Measurements from ENCODE around the gene NOS1. TPM values are rescaled to one million over a fixed set of nuclear protein-coding genes. Genes with fewer than 3 reads are reported as not detected.

NOS1 gene
- 0.03 TPM for polyA plus RNA-seq (2012; ENCODE audit: insufficient read depth, insufficient read length, low read depth)

DNA sequence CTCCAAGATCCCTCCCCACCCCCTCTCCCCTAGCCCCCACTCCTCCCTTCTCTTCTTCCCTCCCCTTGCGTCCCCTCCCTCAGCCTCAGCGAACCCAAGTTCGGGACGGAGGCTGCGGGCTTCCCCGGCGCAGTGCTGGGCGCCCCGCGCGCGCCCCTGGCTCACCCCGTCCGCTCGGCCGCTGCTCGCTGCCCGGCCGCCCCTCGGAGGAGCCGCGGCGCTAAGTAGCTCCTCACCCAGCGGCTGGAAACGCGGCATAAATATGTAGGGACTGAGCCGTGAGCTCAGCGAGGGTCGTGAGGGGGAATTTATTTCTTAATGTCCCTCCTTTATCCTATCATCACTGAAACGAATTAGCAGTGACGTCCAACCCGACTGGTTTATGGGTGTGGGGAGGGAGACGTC, at the start of gene NOS1:
TSS of gene NOS1 (minus strand) at position 280 of the 405 bp plus-strand sequence. CDS start 30,557 bp downstream, outside the sequence.
- Histone ChIP-seq H3K27me3 (peaks cover 72% of the 10 kb centered on the region), H3K9me3 (no peaks in the 10 kb centered on the region), H3K36me3 (no peaks in the 10 kb centered on the region), H3K4me3 (ENCODE audit: low read depth, low read length) (no peak within 1 kb of the TSS), H3K4me1 (no peaks in the 10 kb centered on the region)
- no peak for DNase-seq
- TF ChIP-seq, protein P1, sequence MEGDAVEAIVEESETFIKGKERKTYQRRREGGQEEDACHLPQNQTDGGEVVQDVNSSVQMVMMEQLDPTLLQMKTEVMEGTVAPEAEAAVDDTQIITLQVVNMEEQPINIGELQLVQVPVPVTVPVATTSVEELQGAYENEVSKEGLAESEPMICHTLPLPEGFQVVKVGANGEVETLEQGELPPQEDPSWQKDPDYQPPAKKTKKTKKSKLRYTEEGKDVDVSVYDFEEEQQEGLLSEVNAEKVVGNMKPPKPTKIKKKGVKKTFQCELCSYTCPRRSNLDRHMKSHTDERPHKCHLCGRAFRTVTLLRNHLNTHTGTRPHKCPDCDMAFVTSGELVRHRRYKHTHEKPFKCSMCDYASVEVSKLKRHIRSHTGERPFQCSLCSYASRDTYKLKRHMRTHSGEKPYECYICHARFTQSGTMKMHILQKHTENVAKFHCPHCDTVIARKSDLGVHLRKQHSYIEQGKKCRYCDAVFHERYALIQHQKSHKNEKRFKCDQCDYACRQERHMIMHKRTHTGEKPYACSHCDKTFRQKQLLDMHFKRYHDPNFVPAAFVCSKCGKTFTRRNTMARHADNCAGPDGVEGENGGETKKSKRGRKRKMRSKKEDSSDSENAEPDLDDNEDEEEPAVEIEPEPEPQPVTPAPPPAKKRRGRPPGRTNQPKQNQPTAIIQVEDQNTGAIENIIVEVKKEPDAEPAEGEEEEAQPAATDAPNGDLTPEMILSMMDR (IDR thresholded peaks at IDR 0.05; ENCODE audit: low read depth, low read length) = no peak

- H3K4me1 ChIP-seq = no peaks in the 10 kb centered on the region
- DNase-seq = no peak
- H3K27me3 ChIP-seq = no peaks in the 10 kb centered on the region
- H3K4me3 ChIP-seq (ENCODE audit: low read depth, low read length) = no peak overlapping the region
- TF ChIP-seq, protein P1 (IDR thresholded peaks at IDR 0.05; ENCODE audit: low read depth, low read length) = no peak
- no peaks in the 10 kb centered on the region for H3K36me3 ChIP-seq
- H3K9me3 ChIP-seq = no peaks in the 10 kb centered on the region
Measured at GRCh38 chr12:117409286-117409685, 47.9 kb upstream of the NOS1 start.

GRCh38 chr12:117408161-117408791, 46.9 kb upstream of the NOS1 start:
- no peak overlapping the region for H3K4me3 ChIP-seq (ENCODE audit: low read depth, low read length)
- DNase-seq = no peak
- H3K27me3 ChIP-seq = no peaks in the 10 kb centered on the region
- H3K36me3 ChIP-seq = no peaks in the 10 kb centered on the region
- H3K4me1 ChIP-seq = no peaks in the 10 kb centered on the region
- TF ChIP-seq, protein P1 (IDR thresholded peaks at IDR 0.05; ENCODE audit: low read depth, low read length) = no peak
- H3K9me3 ChIP-seq = no peaks in the 10 kb centered on the region

- no peak overlapping the region for H3K4me3 ChIP-seq (ENCODE audit: low read depth, low read length)
- H3K4me1 ChIP-seq = no peaks in the 10 kb centered on the region
- no peaks in the 10 kb centered on the region for H3K36me3 ChIP-seq
Measured at GRCh38 chr12:117404940-117405339, 43.5 kb upstream of the NOS1 start.

DNA sequence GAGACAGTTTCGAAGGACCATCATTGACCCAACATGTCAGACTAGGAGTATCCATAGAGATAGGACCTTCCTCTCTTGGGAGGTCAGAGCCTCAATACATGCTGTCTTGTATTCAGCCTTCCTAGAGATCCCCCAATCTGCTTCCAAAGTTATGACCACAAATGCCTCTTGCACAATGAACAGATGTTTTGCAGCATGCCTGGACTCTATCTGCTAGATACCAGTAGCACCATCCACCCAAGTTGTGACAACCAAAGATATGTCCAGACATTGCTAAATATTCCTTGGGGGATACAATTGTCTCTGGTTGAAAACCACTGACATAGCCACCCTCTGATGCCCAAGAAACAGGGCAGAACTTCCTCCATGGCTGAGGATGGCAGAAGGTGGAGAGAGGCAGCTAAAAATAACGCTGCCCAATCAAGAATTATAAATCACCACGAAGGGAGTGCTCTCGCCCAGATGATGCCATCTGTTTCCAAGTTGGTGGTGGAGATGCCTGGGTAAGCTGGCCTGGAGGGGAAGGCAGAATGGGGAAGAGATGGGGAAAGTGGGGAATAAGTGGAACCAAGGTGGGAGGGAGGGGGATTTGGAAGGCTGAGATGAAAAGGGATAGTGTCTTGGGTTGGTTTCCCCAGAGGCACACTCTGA, 42.9 kb upstream of the NOS1 start:
- no peaks in the 10 kb centered on the region for H3K36me3 ChIP-seq
- no peak for DNase-seq
- no peaks in the 10 kb centered on the region for H3K27me3 ChIP-seq
- no peak overlapping the region for H3K4me3 ChIP-seq (ENCODE audit: low read depth, low read length)
- no peaks in the 10 kb centered on the region for H3K4me1 ChIP-seq
- TF ChIP-seq, protein P1 (IDR thresholded peaks at IDR 0.05; ENCODE audit: low read depth, low read length) = no peak
- no peaks in the 10 kb centered on the region for H3K9me3 ChIP-seq

More at GRCh38 chr12:117404940-117405339, 43.5 kb upstream of the NOS1 start:
- no peaks in the 10 kb centered on the region for H3K9me3 ChIP-seq
- TF ChIP-seq, protein P1 (IDR thresholded peaks at IDR 0.05; ENCODE audit: low read depth, low read length) = no peak
- DNase-seq = no peak
- no peaks in the 10 kb centered on the region for H3K27me3 ChIP-seq

DNA sequence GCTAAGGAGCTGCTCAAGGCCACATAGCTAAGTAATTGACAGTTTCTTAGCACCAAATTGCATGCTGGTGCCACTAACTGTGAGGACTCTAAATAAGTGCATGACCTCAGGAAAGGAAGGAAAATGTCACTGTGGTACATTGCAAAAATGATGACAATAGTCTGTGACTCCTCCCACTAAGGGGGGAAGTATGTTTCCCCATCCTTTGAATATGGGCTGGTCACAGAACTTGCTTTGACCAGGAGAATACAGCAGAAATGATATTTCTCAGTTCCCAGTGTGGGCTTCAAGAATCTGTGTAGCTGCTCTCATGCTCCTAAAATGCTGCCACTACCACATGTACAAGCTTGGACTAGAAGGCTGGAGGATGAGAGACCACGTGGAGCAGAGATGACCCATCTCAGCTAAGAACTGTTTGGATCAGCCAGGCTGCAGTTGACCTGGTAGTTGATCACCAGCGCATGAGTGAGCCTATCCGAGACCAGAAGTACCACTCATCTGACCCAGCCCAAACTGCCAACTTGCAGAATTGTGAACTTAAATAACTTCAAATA, 42.2 kb upstream of the NOS1 start:
- Histone ChIP-seq H3K27me3 (no peaks in the 10 kb centered on the region), H3K4me1 (no peaks in the 10 kb centered on the region), H3K36me3 (no peaks in the 10 kb centered on the region), H3K9me3 (no peaks in the 10 kb centered on the region), H3K4me3 (ENCODE audit: low read depth, low read length) (no peak overlapping the region)
- no peak for DNase-seq
- TF ChIP-seq, protein P1 (IDR thresholded peaks at IDR 0.05; ENCODE audit: low read depth, low read length) = no peak
